AG09309 (cell line): ENCODE results near the gene ARL14.

Source experiments
- DNase-seq: peaks from one replicate; pipeline ENCODE4 v3.0.0-alpha.2; 2010; ENCODE audit warnings: low read depth
- H3K4me3 ChIP-seq: 2 replicates; pipeline ENCODE4 v1.5.1; 2011; ENCODE audit warnings: mild to moderate bottlenecking, low read depth, low read length, moderate library complexity; ENCODE audit not compliant: control insufficient read depth
- TF ChIP-seq, protein P1 (sequence below): IDR thresholded peaks from 2 replicates; pipeline ENCODE4 v1.5.1; 2011; ENCODE audit warnings: mild to moderate bottlenecking, low read depth, low read length, inconsistent platforms; ENCODE audit not compliant: insufficient read depth, control insufficient read depth; ENCODE audit errors: missing control alignments

The ARL14 gene

DNA sequence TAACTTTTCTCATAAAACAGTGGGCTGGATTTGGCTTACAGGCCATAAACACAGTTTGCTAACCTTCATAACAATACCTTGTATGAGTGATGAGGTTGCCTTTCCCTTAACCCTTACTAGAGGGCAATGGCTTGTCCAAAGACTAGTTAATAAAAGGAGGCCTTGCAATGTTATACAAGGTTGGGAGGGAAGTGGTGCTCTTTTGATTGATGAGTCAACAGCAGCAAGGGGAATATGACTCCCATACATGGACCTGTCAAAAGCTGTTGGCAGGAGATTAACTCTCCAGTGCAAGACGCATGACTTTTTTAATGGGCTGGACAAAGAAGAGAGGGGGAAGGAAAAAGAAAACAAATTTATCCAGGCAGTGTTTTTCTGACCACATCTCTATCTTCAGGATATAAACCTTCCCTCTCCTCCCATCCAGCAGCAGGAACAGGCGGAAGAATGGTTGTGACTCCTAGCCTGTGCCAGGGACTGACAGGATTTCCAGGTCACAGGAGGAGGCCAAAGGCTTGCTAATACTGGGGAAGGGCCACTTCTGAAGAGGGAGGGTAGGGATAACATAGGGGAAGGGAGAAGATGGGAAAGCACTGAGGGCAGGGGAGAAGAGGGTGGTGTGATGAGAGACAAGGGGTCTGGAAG, 35.2 kb upstream of the ARL14 start:
- H3K4me3 ChIP-seq = no peak overlapping the region
- TF ChIP-seq, protein P1, sequence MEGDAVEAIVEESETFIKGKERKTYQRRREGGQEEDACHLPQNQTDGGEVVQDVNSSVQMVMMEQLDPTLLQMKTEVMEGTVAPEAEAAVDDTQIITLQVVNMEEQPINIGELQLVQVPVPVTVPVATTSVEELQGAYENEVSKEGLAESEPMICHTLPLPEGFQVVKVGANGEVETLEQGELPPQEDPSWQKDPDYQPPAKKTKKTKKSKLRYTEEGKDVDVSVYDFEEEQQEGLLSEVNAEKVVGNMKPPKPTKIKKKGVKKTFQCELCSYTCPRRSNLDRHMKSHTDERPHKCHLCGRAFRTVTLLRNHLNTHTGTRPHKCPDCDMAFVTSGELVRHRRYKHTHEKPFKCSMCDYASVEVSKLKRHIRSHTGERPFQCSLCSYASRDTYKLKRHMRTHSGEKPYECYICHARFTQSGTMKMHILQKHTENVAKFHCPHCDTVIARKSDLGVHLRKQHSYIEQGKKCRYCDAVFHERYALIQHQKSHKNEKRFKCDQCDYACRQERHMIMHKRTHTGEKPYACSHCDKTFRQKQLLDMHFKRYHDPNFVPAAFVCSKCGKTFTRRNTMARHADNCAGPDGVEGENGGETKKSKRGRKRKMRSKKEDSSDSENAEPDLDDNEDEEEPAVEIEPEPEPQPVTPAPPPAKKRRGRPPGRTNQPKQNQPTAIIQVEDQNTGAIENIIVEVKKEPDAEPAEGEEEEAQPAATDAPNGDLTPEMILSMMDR = no peak
- DNase-seq = peak; percentile 38

DNA sequence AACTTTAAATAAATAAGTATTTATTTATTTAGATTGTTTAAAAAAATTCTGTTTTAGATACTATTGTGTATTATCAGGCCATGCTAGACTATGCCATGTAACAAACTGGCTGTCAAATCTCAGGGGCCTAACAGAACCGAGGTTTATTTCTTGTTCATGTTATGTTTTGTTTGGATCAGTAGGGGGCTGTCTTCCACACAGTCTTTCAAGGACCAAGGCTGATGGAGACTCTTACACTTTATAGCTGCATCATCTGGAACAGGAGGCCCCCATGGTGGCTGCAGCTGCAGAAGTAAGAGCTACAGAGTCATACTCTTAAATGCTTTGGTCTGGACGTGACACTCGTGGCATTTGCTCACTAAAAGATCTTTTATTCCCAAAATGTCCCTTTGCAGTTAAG, 33.0 kb upstream of the ARL14 start:
- H3K4me3 ChIP-seq = no peak overlapping the region
- DNase-seq = no peak
- TF ChIP-seq, protein P1 = no peak

DNA sequence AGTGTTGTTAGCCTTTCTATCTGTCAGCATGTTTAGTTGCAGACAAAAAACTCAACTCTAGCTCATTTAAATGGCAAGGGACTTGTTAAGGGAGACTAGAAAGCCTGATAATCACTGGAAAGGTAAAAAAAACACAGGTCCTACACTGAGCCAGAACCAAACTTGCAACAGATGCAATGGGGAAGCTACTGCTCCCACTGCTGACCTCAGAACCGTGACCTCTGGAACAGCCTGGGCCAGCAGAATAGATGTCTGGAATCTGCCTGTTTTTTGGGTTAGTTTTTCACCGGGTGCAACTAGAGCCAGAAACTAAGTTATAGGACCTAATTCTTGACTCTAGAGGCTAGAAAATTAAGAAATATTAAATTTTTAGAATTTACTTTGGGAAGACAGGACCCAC, 32.5 kb upstream of the ARL14 start:
- TF ChIP-seq, protein P1 = no peak
- H3K4me3 ChIP-seq = no peak overlapping the region
- no peak for DNase-seq

DNA sequence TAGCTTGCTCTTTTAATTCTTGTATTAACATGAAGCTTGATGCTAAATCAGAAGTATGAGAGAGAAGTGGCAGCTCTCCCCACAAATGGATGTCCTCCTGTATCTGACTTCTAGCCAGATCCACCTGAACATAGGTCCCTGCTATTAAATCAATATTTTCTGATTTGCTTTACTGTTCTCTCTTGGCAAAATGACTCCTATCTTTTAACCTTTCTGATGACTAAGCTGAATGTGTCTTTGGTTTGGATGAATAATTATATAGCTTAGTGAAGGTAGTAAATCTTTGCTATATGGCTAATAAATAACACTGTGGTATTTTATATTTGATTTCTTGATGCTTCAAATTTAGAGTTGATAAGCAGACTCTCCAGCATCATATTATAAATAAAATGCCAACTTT, 28.3 kb upstream of the ARL14 start:
- no peak overlapping the region for H3K4me3 ChIP-seq
- TF ChIP-seq, protein P1 = no peak
- DNase-seq = no peak

DNA sequence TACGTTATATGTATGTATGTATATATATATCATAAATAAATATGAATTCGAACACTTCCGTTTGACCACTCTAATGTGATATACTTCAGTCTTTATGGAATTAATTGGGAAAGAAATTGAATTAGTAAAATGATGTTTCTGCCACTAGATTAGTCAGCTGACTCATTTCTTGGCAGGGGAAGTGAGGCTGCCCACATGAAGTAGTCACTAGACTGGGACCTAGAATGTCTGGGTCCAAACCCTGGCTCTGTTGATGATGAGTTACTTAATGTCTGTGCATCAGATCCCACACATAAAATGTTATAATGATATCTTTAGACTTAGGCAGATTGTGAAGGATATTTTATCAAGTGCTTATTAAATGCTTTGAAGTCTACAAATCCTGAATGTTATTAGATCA, 27.4 kb upstream of the ARL14 start:
- no peak for DNase-seq
- TF ChIP-seq, protein P1 = no peak
- H3K4me3 ChIP-seq = no peak overlapping the region

DNA sequence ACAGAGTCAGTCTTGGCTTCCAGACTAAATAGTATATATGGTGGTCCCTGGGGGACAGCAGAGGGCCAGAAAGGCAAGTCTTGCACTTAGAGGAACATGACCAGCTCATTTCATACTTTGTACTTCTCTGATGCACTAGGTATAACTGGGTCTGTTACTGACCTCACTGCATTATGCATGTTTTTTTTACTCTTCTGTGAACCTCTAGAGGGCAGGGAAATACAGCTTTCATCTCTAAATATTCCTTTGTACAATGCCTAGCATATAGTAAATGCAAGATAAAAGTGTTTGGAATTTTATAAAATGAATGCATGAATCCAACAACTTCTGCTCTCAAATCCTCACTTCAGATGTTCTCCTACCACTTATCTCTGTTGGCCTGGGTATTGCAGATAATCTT, 23.4 kb upstream of the ARL14 start:
- no peak overlapping the region for H3K4me3 ChIP-seq
- DNase-seq = no peak
- TF ChIP-seq, protein P1 = peak; percentile 21
